Gastrocnemius medialis (tissue), 4 donors: Measurements from ENCODE around the gene ELSPBP1.

ENCODE experiments used
- CTCF ChIP-seq, 5 experiments: fragments of 450-650 bp in 3 of 5; fragments of 200-600 bp in 2 of 5; sonication (generic) in 2 of 5; IDR thresholded peaks in 4 of 5; conservative IDR thresholded peaks in 1 of 5; 1 replicate in 4 of 5; 2 replicates in 1 of 5; pipeline ENCODE4 v1.5.1; 2016 to 2019; ENCODE audit warnings: antibody characterized with exemption in 5 of 5, mild to moderate bottlenecking in 3 of 5, moderate library complexity in 3 of 5
- POLR2A ChIP-seq, 2 donors: fragments of 450-650 bp; IDR thresholded peaks; one replicate each; pipeline ENCODE4 v1.6.1; 2017; ENCODE audit warnings: antibody characterized with exemption in 2 of 2, mild to moderate bottlenecking in 2 of 2, moderate library complexity in 2 of 2

GRCh38 chr19:48030073-48030472, 35.6 kb downstream of the ELSPBP1 start:
- TF ChIP-seq CTCF (IDR thresholded peaks at IDR 0.05 in 4 of 5, conservative IDR thresholded peaks at IDR 0.05 in 1 of 5) (no peak), POLR2A (IDR thresholded peaks at IDR 0.05) (no peak)
